ENCODE data around the gene DNAJC28.

The DNAJC28 gene

GRCh38 chr21:33491373-33492102 is at the start of gene DNAJC28:
Gene DNAJC28, minus strand, starts transcription at chr21:33491716. Its CDS starts 2,323 bp downstream, at chr21:33489393.
- peak within 1 kb of the TSS; percentile 92 for H3K4me3 ChIP-seq (replicated peaks; ENCODE audit: low read depth, low read length)

GRCh38 chr21:33541105-33541711 is 49.7 kb upstream of the DNAJC28 start:
- no peak for TF ChIP-seq CTCF (IDR thresholded peaks at IDR 0.05; ENCODE audit: low read length, missing control alignments)
- H3K4me3 ChIP-seq (replicated peaks; ENCODE audit: low read depth, low read length) = peak overlapping the region; percentile 92
- peak; percentile 17 for DNase-seq (ENCODE audit: low read depth)

More at GRCh38 chr21:33491373-33492102, at the start of gene DNAJC28:
- TF ChIP-seq CTCF (IDR thresholded peaks at IDR 0.05; ENCODE audit: low read length, missing control alignments) = no peak
- DNase-seq (ENCODE audit: low read depth) = peak; percentile 95

- no peak for TF ChIP-seq CTCF (IDR thresholded peaks at IDR 0.05; ENCODE audit: low read length, missing control alignments)
- peak overlapping the region; percentile 92 for H3K4me3 ChIP-seq (replicated peaks; ENCODE audit: low read depth, low read length)
- DNase-seq (ENCODE audit: low read depth) = no peak
Observed at GRCh38 chr21:33540711-33541104, 49.2 kb upstream of the DNAJC28 start.

- peak; percentile 27 for DNase-seq (ENCODE audit: low read depth)
- H3K4me3 ChIP-seq (replicated peaks; ENCODE audit: low read depth, low read length) = no peak overlapping the region
- no peak for TF ChIP-seq CTCF (IDR thresholded peaks at IDR 0.05; ENCODE audit: low read length, missing control alignments)
Observed at GRCh38 chr21:33539616-33540015, 48.1 kb upstream of the DNAJC28 start.

GRCh38 chr21:33537212-33537611 is 45.7 kb upstream of the DNAJC28 start:
- no peak for DNase-seq (ENCODE audit: low read depth)
- no peak for TF ChIP-seq CTCF (IDR thresholded peaks at IDR 0.05; ENCODE audit: low read length, missing control alignments)
- H3K4me3 ChIP-seq (replicated peaks; ENCODE audit: low read depth, low read length) = no peak overlapping the region

- no peak overlapping the region for H3K4me3 ChIP-seq (replicated peaks; ENCODE audit: low read depth, low read length)
- TF ChIP-seq CTCF (IDR thresholded peaks at IDR 0.05; ENCODE audit: low read length, missing control alignments) = no peak
- no peak for DNase-seq (ENCODE audit: low read depth)
Observed at GRCh38 chr21:33531007-33531406, 39.5 kb upstream of the DNAJC28 start.

All from fibroblast of pulmonary artery (primary cell).